Thymus (tissue), 11 donors: ENCODE measurements around the gene TANGO2. TPM values are rescaled to one million over a fixed set of nuclear protein-coding genes. Genes with fewer than 3 reads are reported as not detected.
A peak's percentile ranks its signal among the peaks of the same experiment; 100 is the strongest.

Experiments used
- DNase-seq, 9 donors: peaks; one replicate each; pipeline ENCODE4 v3.0.0-alpha.2; 2013; ENCODE audit warnings: low spot score in 9 of 9, low read depth in 6 of 9, missing footprints in 1 of 9
- H3K27ac ChIP-seq, 2 donors: one replicate each; pipeline ENCODE4 v1.5.1; 2013; ENCODE audit warnings: control low read depth in 1 of 2, low read depth in 1 of 2, low read length in 1 of 2, mild to moderate bottlenecking in 1 of 2, moderate library complexity in 1 of 2
- H3K27me3 ChIP-seq, 2 donors: one replicate each; pipeline ENCODE4 v1.5.1; 2013; ENCODE audit warnings: low read length in 1 of 2; ENCODE audit not compliant: control insufficient read depth in 2 of 2, insufficient read depth in 1 of 2
- H3K36me3 ChIP-seq, 2 donors: one replicate each; pipeline ENCODE4 v1.5.1; 2013; ENCODE audit warnings: low read length in 1 of 2, mild to moderate bottlenecking in 1 of 2, moderate library complexity in 1 of 2; ENCODE audit not compliant: control insufficient read depth in 2 of 2, insufficient read depth in 2 of 2
- H3K4me1 ChIP-seq, 2 donors: one replicate each; pipeline ENCODE4 v1.5.1; 2013; ENCODE audit warnings: low read length in 2 of 2; ENCODE audit not compliant: control insufficient read depth in 2 of 2, insufficient read depth in 2 of 2
- H3K4me3 ChIP-seq, 2 donors: one replicate each; pipeline ENCODE4 v1.5.1; 2013; ENCODE audit warnings: low read length in 2 of 2, control low read depth in 1 of 2, mild to moderate bottlenecking in 1 of 2
- H3K9me3 ChIP-seq, 2 donors: one replicate each; pipeline ENCODE4 v1.5.1; 2013; ENCODE audit warnings: low read length in 1 of 2, mild to moderate bottlenecking in 1 of 2; ENCODE audit not compliant: control insufficient read depth in 2 of 2, insufficient read depth in 1 of 2
- WGBS: extraction: QIAGEN DNeasy Blood & Tissue Kit; methylation state at CpG from one replicate; pipeline ENCODE4 v1.1.7; 2013; 5-methylcytosine and 5-hydroxymethylcytosine counted together
- polyA plus RNA-seq: library from polyadenylated mRNA; stranded (reverse); fragments of 200-250 nt; gene quantifications from one replicate; pipeline ENCODE4 v1.2.3, GENCODE V29; 2013
- total RNA-seq: library from RNA; stranded (reverse); fragments of 120-200 nt; gene quantifications from one replicate; pipeline ENCODE4 v1.2.4, GENCODE V29; 2013
- donor health status: healthy.

The TANGO2 gene
- total and polyA plus RNA-seq, 2 donors = 15.9 to 19.7 TPM

DNA sequence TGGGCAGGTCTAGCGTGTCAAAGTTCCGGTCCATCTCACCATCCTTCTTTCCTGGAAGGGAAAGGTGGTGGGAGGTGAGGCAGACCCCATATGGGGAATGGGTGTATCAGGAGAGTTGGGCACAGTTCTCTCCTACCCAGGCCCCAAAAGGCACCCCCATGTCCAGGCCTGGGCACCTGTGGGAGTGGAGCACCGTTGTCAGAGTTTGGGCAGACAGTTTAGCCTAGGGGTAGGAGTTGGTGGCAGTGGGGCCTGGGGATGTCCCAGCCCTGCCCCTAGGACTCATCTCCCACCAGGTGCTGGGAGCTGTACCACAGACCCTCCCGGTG lies 45.2 kb upstream of the TANGO2 start:
- DNase-seq = no peak
- WGBS = 55% methylated on average over 4 of the region's 4 CpGs
- Histone ChIP-seq H3K4me1 (peaks cover 6 to 27% of the 10 kb centered on the region in 2 donors), H3K27ac (peak overlapping the region in 1 of 2 donors; percentile 26), H3K36me3 (peaks cover 0 to 4% of the 10 kb centered on the region in 2 donors), H3K27me3 (no peaks in the 10 kb centered on the region), H3K9me3 (peaks cover 0 to 2% of the 10 kb centered on the region in 2 donors), H3K4me3 (no peak overlapping the region)

DNA sequence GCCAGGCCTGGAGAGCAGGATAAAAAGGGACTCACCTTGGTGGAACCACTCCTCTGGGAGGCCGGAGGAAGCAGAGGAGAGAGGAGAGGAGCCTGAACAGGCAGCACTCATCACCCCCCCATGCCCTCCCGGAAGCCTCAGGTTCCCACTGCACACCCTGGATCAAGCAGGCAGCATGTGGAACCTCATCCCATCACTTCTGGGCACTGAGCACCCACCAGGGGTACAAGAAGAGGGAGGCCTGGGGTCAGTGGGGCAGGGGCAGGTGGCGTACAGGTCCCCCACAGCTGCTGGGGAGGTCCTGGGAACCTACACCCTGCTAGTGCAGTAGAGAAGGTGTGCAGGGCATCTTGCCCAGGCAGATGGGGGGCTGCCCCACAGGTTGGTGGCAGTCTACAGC lies 44.2 kb upstream of the TANGO2 start:
- Histone ChIP-seq H3K36me3 (peaks cover 0 to 3% of the 10 kb centered on the region in 2 donors), H3K27ac (no peak overlapping the region)

DNA sequence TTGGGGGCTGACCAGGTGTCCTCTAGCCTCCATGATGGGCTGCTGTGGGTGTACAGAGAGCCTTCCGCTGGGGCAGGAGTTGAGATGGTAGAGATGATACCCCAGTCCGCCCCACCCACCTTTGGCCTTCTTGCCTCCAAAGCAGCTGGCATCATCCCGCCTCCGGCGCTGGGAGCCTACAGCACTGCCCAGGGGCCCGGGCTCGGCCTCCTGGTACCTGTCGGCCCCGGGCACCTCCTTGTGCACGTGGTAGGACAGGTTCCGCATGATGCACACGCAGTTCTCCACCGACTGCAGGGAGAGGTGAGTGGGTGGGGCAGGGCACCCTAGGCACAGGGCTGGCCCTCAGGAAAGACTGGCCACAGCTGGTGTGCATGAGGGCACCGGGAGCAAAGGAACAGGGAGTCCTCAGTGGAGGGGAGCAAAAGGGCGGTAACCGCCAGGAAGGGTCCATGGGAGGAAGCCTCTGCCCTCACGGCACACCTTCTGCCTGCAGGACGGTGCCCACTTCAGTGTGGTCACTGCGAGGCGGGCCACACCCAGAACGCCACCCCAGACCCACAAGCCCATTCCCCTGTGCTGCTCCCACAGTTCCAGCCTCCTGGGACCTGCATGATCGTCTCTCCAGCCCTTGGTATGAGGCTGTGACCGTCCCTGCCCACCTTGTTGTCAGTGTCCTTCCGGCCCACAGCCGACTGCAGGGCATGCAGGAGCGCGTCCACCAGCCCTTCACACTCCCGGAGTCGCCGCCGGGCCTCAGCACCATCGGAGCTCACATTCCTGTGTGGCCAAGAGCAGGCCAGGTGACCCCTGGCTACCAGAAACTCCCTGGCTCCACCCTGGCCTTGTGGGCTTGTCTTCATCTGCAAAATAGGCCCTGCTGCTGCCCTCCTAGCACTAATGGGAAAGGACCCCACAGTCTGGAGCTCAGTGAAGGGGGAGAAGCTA lies 43.3 kb upstream of the TANGO2 start:
- no peak overlapping the region for H3K27ac ChIP-seq
- 96% methylated on average over 32 of the region's 32 CpGs for WGBS
- DNase-seq = no peak
- H3K4me1 ChIP-seq = peaks cover 6 to 24% of the 10 kb centered on the region in 2 donors
- H3K9me3 ChIP-seq = no peaks in the 10 kb centered on the region
- no peak overlapping the region for H3K4me3 ChIP-seq
- no peaks in the 10 kb centered on the region for H3K27me3 ChIP-seq
- H3K36me3 ChIP-seq = no peaks in the 10 kb centered on the region

More for the DNA sequence above, 44.2 kb upstream of the TANGO2 start:
- Histone ChIP-seq H3K27me3 (no peaks in the 10 kb centered on the region), H3K4me1 (peaks cover 6 to 24% of the 10 kb centered on the region in 2 donors), H3K9me3 (peaks cover 0 to under 1% of the 10 kb centered on the region in 2 donors), H3K4me3 (no peak overlapping the region)
- WGBS = 96% methylated on average over 3 of the region's 3 CpGs
- no peak for DNase-seq

DNA sequence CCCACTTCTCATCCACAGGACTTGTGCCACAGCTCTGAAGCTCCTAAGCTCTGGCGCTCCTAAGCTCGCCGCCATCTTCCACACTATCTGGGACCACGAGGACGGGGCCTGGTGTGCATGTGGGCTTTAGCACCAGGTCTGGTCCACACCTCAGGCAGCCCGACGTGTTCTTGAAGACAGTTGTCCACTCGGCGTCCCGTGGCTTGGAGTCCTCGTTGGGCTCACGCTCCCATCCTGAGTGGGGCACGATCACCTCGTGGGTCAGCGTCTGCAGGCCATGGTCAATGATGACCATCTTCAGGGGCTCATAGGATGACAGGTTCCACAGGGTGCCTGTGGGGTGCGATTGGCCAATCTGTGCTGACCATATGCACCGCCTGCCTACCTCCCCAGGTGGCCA lies 42.2 kb upstream of the TANGO2 start:
- no peak for DNase-seq
- Histone ChIP-seq H3K36me3 (no peaks in the 10 kb centered on the region), H3K27ac (no peak overlapping the region), H3K9me3 (no peaks in the 10 kb centered on the region), H3K27me3 (no peaks in the 10 kb centered on the region), H3K4me3 (no peak overlapping the region), H3K4me1 (peaks cover 6 to 21% of the 10 kb centered on the region in 2 donors)
- WGBS = 97% methylated on average over 17 of the region's 17 CpGs

DNA sequence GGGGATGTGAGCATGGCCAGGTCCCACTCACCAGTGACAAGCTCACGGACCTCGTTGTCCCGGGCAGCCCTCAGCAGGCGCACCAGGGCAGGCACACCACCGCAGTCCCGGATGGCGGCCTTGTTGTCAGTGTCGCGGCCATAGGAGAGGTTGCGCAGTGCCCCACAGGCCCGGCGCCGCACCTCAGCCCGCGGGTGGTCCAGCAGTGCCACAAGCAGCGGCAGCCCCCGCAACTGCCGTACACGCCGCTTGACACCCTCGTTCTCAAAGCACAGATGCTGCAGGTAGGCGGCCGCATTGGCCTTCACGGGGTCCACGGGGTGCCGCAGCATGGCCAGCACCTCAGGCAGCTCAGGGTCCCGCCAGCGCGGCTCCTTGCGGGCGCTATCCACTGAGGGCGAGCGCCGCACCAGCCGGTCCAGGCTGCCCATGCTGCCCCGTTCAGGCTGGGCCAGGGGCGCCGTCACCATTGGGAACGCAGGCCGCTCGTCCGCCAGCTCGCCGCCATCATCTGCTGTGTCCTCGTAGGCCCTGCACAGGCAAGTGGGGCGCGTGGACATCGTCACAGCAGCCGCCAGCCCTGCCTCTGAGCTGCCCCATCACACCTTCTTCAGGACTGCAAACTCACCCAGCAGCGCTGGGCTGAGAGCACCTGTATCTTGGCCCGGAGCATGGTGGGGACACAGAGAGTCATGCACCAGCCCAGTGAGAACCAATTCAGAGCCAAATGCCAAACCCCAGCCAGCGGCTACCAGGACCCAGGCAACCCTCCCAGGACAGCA lies 41.0 kb upstream of the TANGO2 start:
- DNase-seq = no peak
- H3K4me3 ChIP-seq = no peak overlapping the region
- 96% methylated on average over 52 of the region's 52 CpGs for WGBS

DNA sequence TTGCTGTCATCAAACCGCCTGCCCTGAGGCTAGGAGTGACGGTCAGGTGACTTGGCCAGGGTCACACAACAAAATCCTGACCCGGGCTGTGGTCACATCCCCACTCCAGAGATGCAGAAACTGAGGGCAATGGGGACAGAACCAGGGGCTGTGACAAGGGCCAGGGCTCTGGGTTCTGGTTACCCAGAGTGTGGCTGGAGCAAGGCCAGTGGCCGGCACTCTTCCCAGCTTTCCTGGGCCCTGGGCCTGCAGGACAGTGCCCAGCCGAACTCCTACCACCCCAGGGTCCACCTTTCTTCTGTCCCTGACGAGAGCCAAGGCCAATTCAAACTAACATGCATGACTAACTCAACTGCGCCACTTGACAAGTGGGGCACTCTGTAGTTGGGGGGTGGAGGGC lies 40.1 kb upstream of the TANGO2 start:
- Histone ChIP-seq H3K36me3 (no peaks in the 10 kb centered on the region), H3K4me1 (peaks cover 0 to 2% of the 10 kb centered on the region in 2 donors)

More for the DNA sequence above, 41.0 kb upstream of the TANGO2 start:
- no peak overlapping the region for H3K27ac ChIP-seq
- H3K36me3 ChIP-seq = no peaks in the 10 kb centered on the region
- H3K9me3 ChIP-seq = no peaks in the 10 kb centered on the region
- H3K27me3 ChIP-seq = no peaks in the 10 kb centered on the region
- H3K4me1 ChIP-seq = peaks cover 3 to 10% of the 10 kb centered on the region in 2 donors

DNA sequence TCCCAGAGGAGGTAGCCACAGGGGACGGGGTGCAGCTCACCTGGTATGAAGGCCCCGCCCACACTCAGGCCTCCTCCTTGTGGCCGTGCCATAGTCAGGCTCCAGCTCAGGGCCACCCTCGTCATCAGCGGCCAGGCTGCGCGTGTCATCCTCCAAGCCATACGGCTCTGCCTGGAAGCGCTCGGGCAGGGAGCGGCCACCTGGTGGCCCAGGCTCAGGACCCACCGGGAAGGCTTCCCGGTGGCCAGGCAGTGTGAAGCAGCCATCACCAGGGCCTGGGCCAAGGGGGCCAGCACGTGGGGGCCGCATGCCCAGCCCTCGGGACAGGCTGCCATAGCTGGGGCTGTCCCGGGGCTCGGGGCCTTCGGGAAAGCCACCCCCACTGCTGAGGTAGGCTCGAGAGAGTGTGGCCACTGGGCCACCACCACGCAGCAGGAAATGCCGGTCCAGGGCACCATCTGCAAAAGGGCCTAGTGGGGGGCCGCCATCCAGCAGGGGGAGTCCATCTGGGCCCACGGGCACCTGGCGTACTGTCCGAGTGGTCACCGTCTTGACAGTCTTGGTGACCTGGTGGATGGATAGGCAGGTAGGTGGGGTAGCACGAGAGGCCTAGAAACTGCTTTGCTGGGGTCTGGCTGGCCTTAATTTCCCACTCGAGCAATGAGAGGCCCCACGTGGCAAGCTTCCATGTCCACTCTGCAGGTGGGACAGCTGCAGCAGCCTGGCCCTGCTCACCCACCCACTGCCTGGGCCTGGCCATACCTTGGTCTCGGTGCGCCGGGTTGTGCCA lies 39.5 kb upstream of the TANGO2 start:
- peaks cover 4 to 7% of the 10 kb centered on the region in 2 donors for H3K4me1 ChIP-seq
- H3K9me3 ChIP-seq = no peaks in the 10 kb centered on the region
- H3K4me3 ChIP-seq = no peak overlapping the region
- H3K36me3 ChIP-seq = no peaks in the 10 kb centered on the region
- H3K27me3 ChIP-seq = peaks cover 0 to 7% of the 10 kb centered on the region in 2 donors
- no peak for DNase-seq
- WGBS = 97% methylated on average over 33 of the region's 33 CpGs
- no peak overlapping the region for H3K27ac ChIP-seq

More for the DNA sequence above, 40.1 kb upstream of the TANGO2 start:
- H3K4me3 ChIP-seq = no peak overlapping the region
- DNase-seq = no peak
- H3K27ac ChIP-seq = no peak overlapping the region
- 96% methylated on average over 7 of the region's 7 CpGs for WGBS
- no peaks in the 10 kb centered on the region for H3K9me3 ChIP-seq
- peaks cover 0 to 1% of the 10 kb centered on the region in 2 donors for H3K27me3 ChIP-seq

DNA sequence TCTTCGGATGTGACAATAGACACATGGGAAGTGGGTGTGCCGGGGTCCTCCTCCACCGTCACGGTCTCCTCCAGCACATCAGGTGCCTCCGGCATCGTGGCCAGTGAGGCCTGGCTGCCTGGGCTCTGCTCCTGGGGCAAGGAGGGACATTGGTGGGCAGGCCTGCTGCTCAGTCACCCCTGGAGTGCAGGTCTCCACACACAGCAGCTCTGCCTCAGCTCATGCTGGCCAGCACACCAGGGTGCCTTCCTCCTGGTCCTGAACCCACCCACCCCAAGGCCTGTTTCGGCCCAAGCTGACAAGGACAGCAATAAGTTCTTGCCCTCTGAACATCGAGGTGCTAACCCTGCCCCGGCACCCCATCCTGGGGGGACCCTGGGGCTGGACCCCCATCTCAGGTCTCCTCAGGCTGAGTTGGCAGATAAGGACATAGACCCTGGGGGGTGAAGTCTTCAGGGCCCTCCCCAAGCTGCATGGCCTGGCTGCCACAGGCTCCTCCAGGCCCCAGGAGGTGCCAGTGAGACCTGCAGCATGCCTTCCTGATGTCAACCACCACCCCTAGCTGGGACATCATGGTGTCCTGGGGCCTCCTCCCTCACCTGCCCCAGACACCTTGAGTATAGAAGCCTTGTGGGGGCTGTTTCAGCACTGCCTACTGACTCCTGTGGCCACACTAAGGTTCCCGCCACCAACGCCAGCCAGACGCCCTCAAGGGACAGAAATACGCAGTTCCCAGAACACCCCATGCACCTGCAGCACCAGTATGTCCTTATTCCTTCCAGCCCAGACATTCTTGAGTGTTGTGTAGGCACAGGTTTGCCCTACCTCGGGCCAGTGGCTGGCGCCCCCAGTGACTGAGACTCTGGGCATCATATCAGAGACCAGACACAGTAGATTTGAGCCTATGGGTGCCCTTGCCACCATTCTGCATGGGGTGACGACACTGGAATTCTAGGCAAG lies 38.7 kb upstream of the TANGO2 start:
- H3K9me3 ChIP-seq = no peaks in the 10 kb centered on the region
- peaks cover 0 to 10% of the 10 kb centered on the region in 2 donors for H3K27me3 ChIP-seq
- DNase-seq = no peak
- no peaks in the 10 kb centered on the region for H3K36me3 ChIP-seq
- H3K27ac ChIP-seq = no peak overlapping the region
- WGBS = 96% methylated on average over 16 of the region's 16 CpGs
- peaks cover 7 to 10% of the 10 kb centered on the region in 2 donors for H3K4me1 ChIP-seq
- no peak overlapping the region for H3K4me3 ChIP-seq
